CD4-positive, alpha-beta memory T cell (primary cell): ENCODE results near the gene NOL4L. TPM values are rescaled to one million over a fixed set of nuclear protein-coding genes. Genes with fewer than 3 reads are reported as not detected.

Experiments used
- CTCF ChIA-PET: fragments of 350-600 bp; sonication (Branson Sonifier 250); formaldehyde crosslinking; loops from one replicate; lab custom pipeline; 2021; ENCODE audit warnings: inconsistent platforms; ENCODE audit not compliant: partially characterized antibody; lab: Charles Lee
- POLR2A ChIA-PET: fragments of 350-600 bp; sonication (Branson Sonifier 250); formaldehyde crosslinking; loops from one replicate; lab custom pipeline; 2021; ENCODE audit not compliant: partially characterized antibody; lab: Charles Lee
- DNase-seq, 5 donors: peaks; one replicate each; pipeline versions ENCODE4 v3.0.0 to v3.0.0-alpha.2; 2020 to 2022; ENCODE audit warnings: mixed read lengths in 1 of 5
- H3K27ac ChIP-seq: one replicate; pipeline ENCODE4 v1.7.0; 2013; ENCODE audit warnings: low read depth, low read length
- H3K27me3 ChIP-seq: 2 replicates; pipeline ENCODE4 v1.7.0; 2013; ENCODE audit warnings: mild to moderate bottlenecking, low read length, moderate library complexity; ENCODE audit not compliant: insufficient read depth
- H3K36me3 ChIP-seq: 2 replicates; pipeline ENCODE4 v1.7.0; 2013; ENCODE audit warnings: mild to moderate bottlenecking, low read length, moderate library complexity; ENCODE audit not compliant: insufficient read depth
- H3K4me1 ChIP-seq: 2 replicates; pipeline ENCODE4 v1.7.0; 2013; ENCODE audit warnings: mild to moderate bottlenecking, low read length, moderate library complexity; ENCODE audit not compliant: insufficient read depth
- H3K4me3 ChIP-seq, 2 donors: one replicate each; pipeline ENCODE4 v1.7.0; 2013; ENCODE audit warnings: low read length in 2 of 2, mild to moderate bottlenecking in 1 of 2
- H3K9me3 ChIP-seq, 2 donors: one replicate each; pipeline ENCODE4 v1.7.0; 2013; ENCODE audit warnings: low read length in 2 of 2, control low read depth in 1 of 2; ENCODE audit not compliant: control insufficient read depth in 1 of 2
- H3K27ac Mint-ChIP-seq, 7 donors: one replicate each; pipeline ENCODE4 v1.8.0; 2020 to 2021; ENCODE audit warnings: mixed read lengths in 7 of 7, mild to moderate bottlenecking in 6 of 7, inconsistent platforms in 3 of 7, moderate library complexity in 3 of 7
- H3K27me3 Mint-ChIP-seq, 2 donors: one replicate each; pipeline ENCODE4 v1.8.0; 2020 to 2021; ENCODE audit warnings: mixed read lengths in 2 of 2
- H3K36me3 Mint-ChIP-seq, 2 donors: one replicate each; pipeline ENCODE4 v1.8.0; 2020 to 2021; ENCODE audit warnings: mixed read lengths in 2 of 2, inconsistent platforms in 1 of 2, mild to moderate bottlenecking in 1 of 2
- H3K4me1 Mint-ChIP-seq, 4 donors: one replicate each; pipeline ENCODE4 v1.8.0; 2020 to 2021; ENCODE audit warnings: mixed read lengths in 4 of 4, mild to moderate bottlenecking in 1 of 4
- H3K4me3 Mint-ChIP-seq, 8 donors: one replicate each; pipeline ENCODE4 v1.8.0; 2020 to 2021; ENCODE audit warnings: mixed read lengths in 8 of 8, mild to moderate bottlenecking in 7 of 8, moderate library complexity in 6 of 8, inconsistent platforms in 3 of 8
- H3K9me3 Mint-ChIP-seq, 8 donors: one replicate each; pipeline ENCODE4 v1.8.0; 2020 to 2021; ENCODE audit warnings: mixed read lengths in 8 of 8, mild to moderate bottlenecking in 5 of 8, inconsistent platforms in 3 of 8, moderate library complexity in 1 of 8
- intact Hi-C: fragments of 100-400 bp; cut with micrococcal nuclease; formaldehyde crosslinking; loops from one replicate; pipeline ENCODE4 v1.15.1; 2023
- polyA plus RNA-seq, 2 donors: library from polyadenylated mRNA; unstranded; fragments of 300-500 nt; fragmentation: Illumina TruSeq; gene quantifications; one replicate each; pipeline ENCODE4 v1.2.3, GENCODE V29; 2021
- total RNA-seq, 2 experiments: library from RNA; stranded (reverse); gene quantifications; one replicate each; pipeline ENCODE4 v1.2.3, GENCODE V29; 2021

The NOL4L gene
- total and polyA plus RNA-seq, 4 experiments from 2014 or later, result 7.0 to 74.2 (median 47.5) TPM

DNA sequence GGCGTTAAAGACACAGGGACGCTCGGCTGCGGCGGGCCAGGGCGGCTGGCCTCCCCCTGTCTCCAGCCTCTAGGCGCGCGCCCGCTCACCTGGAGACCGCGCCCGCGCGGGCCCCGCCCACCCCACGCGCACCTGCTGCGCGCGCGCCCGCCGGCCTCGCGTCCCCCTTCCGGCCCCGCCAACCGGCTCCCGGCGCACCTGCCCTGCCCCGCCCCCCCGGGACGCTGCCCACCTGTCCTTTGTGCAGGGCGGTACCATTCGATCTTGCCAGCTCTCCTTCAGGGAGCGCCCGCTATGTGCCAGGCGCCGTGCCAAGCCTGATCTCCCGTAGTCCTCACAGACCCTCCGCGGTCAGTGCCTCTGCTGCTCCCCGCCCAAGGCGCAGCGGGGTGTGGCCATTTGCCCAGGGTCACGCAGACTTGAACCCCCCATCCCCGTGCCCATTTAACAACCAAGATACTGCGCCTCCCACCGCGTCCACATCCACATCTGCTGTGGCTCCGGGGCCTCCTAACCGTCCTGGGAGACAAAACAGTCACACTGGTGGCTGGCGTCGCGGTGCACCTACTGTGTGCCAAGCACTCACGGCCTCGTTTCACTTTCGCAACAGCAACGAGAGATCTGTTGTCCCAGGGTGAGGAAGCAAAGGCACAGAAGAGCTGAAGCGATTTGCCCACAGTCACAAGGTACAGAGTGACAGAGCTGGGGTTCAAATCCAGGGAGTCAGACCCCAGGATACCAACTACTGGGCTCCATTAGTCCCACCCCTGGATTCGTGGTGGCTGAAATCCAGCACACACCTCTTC is 48.1 kb downstream of the NOL4L start:
- H3K27me3 ChIP-seq, result no peaks in the 10 kb centered on the region
- peak overlapping the region; percentile 91 for H3K27ac ChIP-seq
- CTCF ChIA-PET, result interaction anchor here (0.6 to 13.8 kb wide), 3 partner anchors 11 to 116 kb away, joined by 3 to 430 read pairs (median 38); no protein-coding TSS in a partner anchor
- peaks cover 0 to 3% (median 0%) of the 10 kb centered on the region in 8 donors for H3K9me3 Mint-ChIP-seq
- no peaks in the 10 kb centered on the region for H3K9me3 ChIP-seq
- peak overlapping the region; percentile 61 to 75 for H3K4me3 ChIP-seq
- H3K36me3 ChIP-seq, result no peaks in the 10 kb centered on the region
- peaks cover 0 to 4% of the 10 kb centered on the region in 2 donors for H3K36me3 Mint-ChIP-seq
- H3K4me3 Mint-ChIP-seq, result peak overlapping the region; percentile 87 to 98 (median 94)
- peak overlapping the region; percentile 97 to 99 (median 99) for H3K27ac Mint-ChIP-seq
- intact Hi-C loops, result loop anchor here (1.0 to 10.0 kb wide), 4 partner anchors 15 to 438 kb away; partner anchors contain the start of gene KIF3B
- peaks cover 91% of the 10 kb centered on the region for H3K4me1 ChIP-seq
- no peaks in the 10 kb centered on the region for H3K27me3 Mint-ChIP-seq
- peak; percentile 69 to 85 (median 74) for DNase-seq
- POLR2A ChIA-PET, result interaction anchor here (0.9 to 15.1 kb wide), 14 partner anchors 11 to 296 kb away, joined by 3 to 449 read pairs (median 10); partner anchors contain the start of genes ASXL1, DNMT3B and NOL4L
- peaks cover 62 to 93% (median 79%) of the 10 kb centered on the region in 4 donors for H3K4me1 Mint-ChIP-seq

DNA sequence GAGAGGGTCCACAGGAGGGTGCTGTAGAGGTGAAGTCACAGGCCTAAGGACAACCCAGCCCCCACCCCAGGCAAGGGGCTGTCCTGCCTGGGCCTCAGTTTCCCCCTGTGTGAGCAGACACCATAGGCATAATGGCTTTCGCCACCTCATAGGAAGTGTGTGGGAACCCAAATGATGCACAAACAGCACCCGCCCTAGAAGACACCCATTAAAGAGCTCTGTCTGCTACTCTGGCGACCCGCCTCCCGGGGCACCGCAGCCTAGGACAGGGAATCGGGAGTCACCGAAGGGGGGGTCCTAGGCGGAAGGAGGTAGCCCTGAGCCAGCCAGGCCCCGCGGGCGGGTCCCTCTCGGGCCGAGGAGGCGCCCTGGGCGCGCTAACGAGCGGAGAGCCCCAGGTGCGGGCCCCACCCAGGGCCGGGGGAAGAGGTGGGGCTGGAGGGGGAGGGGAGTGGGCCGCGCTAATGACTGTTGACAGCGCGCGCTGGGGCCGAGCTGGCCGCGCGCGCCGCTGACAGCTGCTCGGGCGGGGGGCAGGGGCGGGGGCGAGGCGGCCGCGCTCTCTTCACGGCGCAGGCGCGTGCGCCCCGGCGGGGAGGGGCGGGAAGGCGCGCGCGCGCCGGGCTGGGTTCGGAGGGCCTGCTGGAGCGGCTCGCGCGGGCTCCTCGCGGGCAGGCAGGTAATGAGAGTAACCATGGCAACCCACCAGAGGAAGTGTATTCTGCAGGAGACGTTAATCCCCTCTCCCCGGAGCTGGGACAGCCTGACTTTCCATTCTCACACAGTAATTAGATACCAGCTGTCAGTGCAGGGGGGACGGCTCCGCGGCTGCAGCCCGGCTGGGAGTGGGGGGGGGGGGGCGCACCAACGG is 48.9 kb downstream of the NOL4L start:
- Histone ChIP-seq H3K4me1 (peaks cover 90% of the 10 kb centered on the region), H3K4me3 (peak overlapping the region; percentile 18 to 57), H3K27ac (peak overlapping the region; percentile 77), H3K36me3 (no peaks in the 10 kb centered on the region), H3K9me3 (no peaks in the 10 kb centered on the region), H3K27me3 (no peaks in the 10 kb centered on the region)
- POLR2A ChIA-PET, result interaction anchor here (0.7 to 15.1 kb wide), 22 partner anchors 8 to 954 kb away, joined by 3 to 449 read pairs (median 4); partner anchors contain the start of genes ASXL1, CBFA2T2, COMMD7 and DNMT3B
- CTCF ChIA-PET, result interaction anchor here (0.7 to 13.8 kb wide), 8 partner anchors 10 to 179 kb away, joined by 3 to 430 read pairs (median 4); partner anchors contain the start of gene NOL4L
- intact Hi-C loops, result loop anchor here (1.0 to 10.0 kb wide), 5 partner anchors 14 to 439 kb away; partner anchors contain the start of gene NOL4L
- H3K36me3 Mint-ChIP-seq, result peaks cover 5 to 7% of the 10 kb centered on the region in 2 donors
- DNase-seq, result peak; percentile 85 to 94 (median 88)
- H3K27ac Mint-ChIP-seq, result peak overlapping the region; percentile 95 to 99 (median 97)
- H3K4me3 Mint-ChIP-seq, result peak overlapping the region; percentile 78 to 94 (median 86)
- H3K4me1 Mint-ChIP-seq, result peaks cover 61 to 91% (median 77%) of the 10 kb centered on the region in 4 donors
- no peaks in the 10 kb centered on the region for H3K27me3 Mint-ChIP-seq
- H3K9me3 Mint-ChIP-seq, result peaks cover 0 to 3% (median 0%) of the 10 kb centered on the region in 8 donors

DNA sequence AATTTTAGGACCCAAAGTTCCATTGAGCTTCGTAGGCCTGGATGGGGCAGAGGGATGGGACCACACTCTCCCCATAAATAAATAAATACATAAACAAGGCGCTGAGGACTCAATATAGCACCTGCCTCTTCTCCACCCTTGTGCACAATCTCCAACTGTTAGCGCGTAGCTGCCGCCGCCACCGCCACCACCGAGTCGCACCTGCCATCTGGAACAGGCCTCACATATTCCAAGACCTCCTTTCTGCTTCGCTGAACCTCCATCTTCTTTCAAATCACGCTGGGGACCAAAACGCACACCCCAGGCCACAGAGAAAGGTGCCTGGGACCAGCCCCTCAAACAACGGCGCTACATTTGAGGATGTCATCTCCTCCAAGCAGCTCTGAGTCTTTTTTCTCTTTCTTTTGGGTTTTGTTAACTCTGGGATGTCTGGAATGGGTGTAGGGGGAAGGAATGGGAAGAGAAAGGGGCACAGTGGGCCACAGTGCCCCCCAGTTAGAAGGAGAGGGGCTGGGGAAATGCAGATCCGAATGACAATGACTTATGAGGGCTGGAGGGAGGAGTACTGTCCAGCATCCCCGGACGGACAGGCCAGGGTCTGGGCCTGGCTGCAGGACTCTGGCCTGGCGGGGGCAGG is 49.7 kb downstream of the NOL4L start:
- intact Hi-C loops, result loop anchor here (2.0 to 10.0 kb wide), 4 partner anchors 49 to 439 kb away; partner anchors contain the start of gene NOL4L
- Mint-ChIP-seq H3K36me3 (peaks cover 5 to 7% of the 10 kb centered on the region in 2 donors), H3K4me3 (peak overlapping the region; percentile 78 to 94 (median 86)), H3K27ac (peak overlapping the region; percentile 95 to 99 (median 97)), H3K27me3 (no peaks in the 10 kb centered on the region), H3K4me1 (peaks cover 57 to 88% (median 73%) of the 10 kb centered on the region in 4 donors), H3K9me3 (peaks cover 0 to 3% (median 0%) of the 10 kb centered on the region in 8 donors)
- no peaks in the 10 kb centered on the region for H3K36me3 ChIP-seq
- peak overlapping the region; percentile 18 to 57 for H3K4me3 ChIP-seq
- peaks cover 83% of the 10 kb centered on the region for H3K4me1 ChIP-seq
- no peaks in the 10 kb centered on the region for H3K27me3 ChIP-seq
- peak overlapping the region; percentile 77 for H3K27ac ChIP-seq
- ChIA-PET POLR2A (interaction anchor here (1.0 to 15.1 kb wide), 21 partner anchors 9 to 1577 kb away, joined by 3 to 449 read pairs (median 5); partner anchors contain the start of genes ASXL1, CBFA2T2, COMMD7 and EIF2S2), CTCF (interaction anchor here (0.7 to 13.8 kb wide), 10 partner anchors 8 to 684 kb away, joined by 3 to 430 read pairs (median 3); partner anchors contain the start of gene NOL4L)
- H3K9me3 ChIP-seq, result no peaks in the 10 kb centered on the region
- DNase-seq, result peak; percentile 45 to 72 (median 48)

GRCh38 chr20:32534661-32535240 is 50.4 kb downstream of the NOL4L start:
- POLR2A ChIA-PET, result interaction anchor here (1.0 to 15.1 kb wide), 17 partner anchors 9 to 1578 kb away, joined by 3 to 449 read pairs (median 5); partner anchors contain the start of genes ASXL1, CBFA2T2, COMMD7 and EIF2S2
- H3K27me3 Mint-ChIP-seq, result no peaks in the 10 kb centered on the region
- H3K36me3 ChIP-seq, result no peaks in the 10 kb centered on the region
- H3K4me3 ChIP-seq, result peak overlapping the region; percentile 18 to 57
- H3K9me3 Mint-ChIP-seq, result peaks cover 0 to 3% (median 0%) of the 10 kb centered on the region in 8 donors
- H3K4me3 Mint-ChIP-seq, result peak overlapping the region; percentile 78 to 94 (median 86)
- H3K4me1 Mint-ChIP-seq, result peaks cover 52 to 85% (median 70%) of the 10 kb centered on the region in 4 donors
- H3K27me3 ChIP-seq, result no peaks in the 10 kb centered on the region
- peaks cover 5 to 7% of the 10 kb centered on the region in 2 donors for H3K36me3 Mint-ChIP-seq
- H3K4me1 ChIP-seq, result peaks cover 81% of the 10 kb centered on the region
- H3K9me3 ChIP-seq, result no peaks in the 10 kb centered on the region
- peak; percentile 57 to 89 (median 62) for DNase-seq
- intact Hi-C loops, result loop anchor here (2.0 to 10.0 kb wide), 4 partner anchors 50 to 440 kb away; partner anchors contain the start of gene NOL4L
- peak overlapping the region; percentile 95 to 99 (median 97) for H3K27ac Mint-ChIP-seq
- peak overlapping the region; percentile 77 for H3K27ac ChIP-seq
- CTCF ChIA-PET, result interaction anchor here (0.7 to 13.8 kb wide), 9 partner anchors 8 to 684 kb away, joined by 3 to 430 read pairs (median 3); partner anchors contain the start of gene NOL4L

DNA sequence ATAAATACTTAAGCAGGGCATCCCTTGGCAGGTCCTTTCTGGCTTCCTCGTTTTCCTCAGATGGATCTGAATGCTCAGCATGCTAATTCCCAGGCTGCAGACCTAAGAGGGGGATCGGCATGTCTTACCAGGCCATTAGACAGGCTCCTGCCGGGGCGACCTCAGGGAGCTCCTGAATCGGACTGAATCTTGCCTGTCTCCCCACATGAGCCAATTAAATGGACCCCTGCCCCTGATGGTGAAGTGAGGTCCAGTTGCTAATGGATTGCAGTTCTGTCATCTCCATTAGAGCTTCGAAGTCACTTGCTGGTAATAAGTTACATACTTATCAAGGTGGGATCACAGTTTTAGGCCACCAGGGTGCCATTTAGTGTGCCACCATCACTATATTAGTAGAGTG is 51.4 kb downstream of the NOL4L start:
- ChIA-PET POLR2A (interaction anchor here (0.9 to 15.1 kb wide), 7 partner anchors 8 to 204 kb away, joined by 3 to 449 read pairs (median 4); partner anchors contain the start of gene NOL4L), CTCF (interaction anchor here (6.2 to 13.8 kb wide), 2 partner anchors 8 to 119 kb away, joined by 38 to 430 read pairs; no protein-coding TSS in a partner anchor)
- H3K27ac ChIP-seq, result peak overlapping the region; percentile 77

More for the DNA sequence above, 51.4 kb downstream of the NOL4L start:
- Mint-ChIP-seq H3K27me3 (no peaks in the 10 kb centered on the region), H3K9me3 (peaks cover 0 to 3% (median 0%) of the 10 kb centered on the region in 8 donors), H3K36me3 (peaks cover 5 to 7% of the 10 kb centered on the region in 2 donors), H3K27ac (peak overlapping the region; percentile 95 to 99 (median 97)), H3K4me3 (peak overlapping the region in 7 of 8 donors; percentile 78 to 94 (median 88)), H3K4me1 (peaks cover 55 to 85% (median 71%) of the 10 kb centered on the region in 4 donors)
- no peaks in the 10 kb centered on the region for H3K9me3 ChIP-seq
- peaks cover 81% of the 10 kb centered on the region for H3K4me1 ChIP-seq
- no peaks in the 10 kb centered on the region for H3K27me3 ChIP-seq
- DNase-seq, result no peak
- intact Hi-C loops, result loop anchor here (2.0 to 10.0 kb wide), 3 partner anchors 49 to 441 kb away; partner anchors contain the start of gene NOL4L
- H3K4me3 ChIP-seq, result peak overlapping the region; percentile 8 to 57
- no peaks in the 10 kb centered on the region for H3K36me3 ChIP-seq
